Astrocyte of the cerebellum (primary cell): ENCODE measurements around the gene GRID1.

ENCODE experiments used
- DNase-seq: peaks from one replicate; pipeline ENCODE4 v3.0.0-alpha.2; 2011; ENCODE audit warnings: low read depth
- H3K4me3 ChIP-seq: 2 replicates; pipeline ENCODE4 v1.5.1; 2011; ENCODE audit warnings: mild to moderate bottlenecking, low read depth, low read length, moderate library complexity
- in situ Hi-C: cut with HindIII; loops from 2 replicates; pipeline ENCODE4 v1.10.0; 2017; ENCODE audit warnings: low sequenced_read_pairs
- TF ChIP-seq, protein P1 (sequence below): IDR thresholded peaks from 2 replicates; pipeline ENCODE4 v1.5.1; 2012; ENCODE audit warnings: low read length, low read depth, moderate library complexity, mild to moderate bottlenecking; ENCODE audit errors: missing control alignments

The GRID1 gene

DNA sequence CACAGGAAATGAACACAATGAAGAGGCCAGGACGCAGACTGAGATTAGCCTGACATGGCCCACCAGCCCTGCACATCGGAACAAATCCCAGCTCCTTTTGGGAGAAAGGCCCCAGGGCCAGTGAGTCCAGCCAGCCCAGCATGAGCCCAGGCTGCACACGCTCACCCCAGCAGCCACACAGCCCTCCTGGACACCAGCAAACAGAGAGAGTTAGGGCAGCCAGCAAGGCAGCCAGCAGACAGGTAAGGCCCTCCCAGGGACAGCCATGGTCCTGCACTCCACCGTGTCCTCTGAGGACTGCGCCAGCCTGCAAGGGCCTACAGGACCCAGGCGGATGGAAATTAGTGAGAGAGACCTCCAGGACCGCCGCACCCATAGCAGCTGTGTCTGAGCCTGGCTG is 8.1 kb upstream of the GRID1 start:
- no peak for DNase-seq
- in situ Hi-C loops, result no loop called here
- H3K4me3 ChIP-seq, result no peak overlapping the region
- TF ChIP-seq, protein P1, sequence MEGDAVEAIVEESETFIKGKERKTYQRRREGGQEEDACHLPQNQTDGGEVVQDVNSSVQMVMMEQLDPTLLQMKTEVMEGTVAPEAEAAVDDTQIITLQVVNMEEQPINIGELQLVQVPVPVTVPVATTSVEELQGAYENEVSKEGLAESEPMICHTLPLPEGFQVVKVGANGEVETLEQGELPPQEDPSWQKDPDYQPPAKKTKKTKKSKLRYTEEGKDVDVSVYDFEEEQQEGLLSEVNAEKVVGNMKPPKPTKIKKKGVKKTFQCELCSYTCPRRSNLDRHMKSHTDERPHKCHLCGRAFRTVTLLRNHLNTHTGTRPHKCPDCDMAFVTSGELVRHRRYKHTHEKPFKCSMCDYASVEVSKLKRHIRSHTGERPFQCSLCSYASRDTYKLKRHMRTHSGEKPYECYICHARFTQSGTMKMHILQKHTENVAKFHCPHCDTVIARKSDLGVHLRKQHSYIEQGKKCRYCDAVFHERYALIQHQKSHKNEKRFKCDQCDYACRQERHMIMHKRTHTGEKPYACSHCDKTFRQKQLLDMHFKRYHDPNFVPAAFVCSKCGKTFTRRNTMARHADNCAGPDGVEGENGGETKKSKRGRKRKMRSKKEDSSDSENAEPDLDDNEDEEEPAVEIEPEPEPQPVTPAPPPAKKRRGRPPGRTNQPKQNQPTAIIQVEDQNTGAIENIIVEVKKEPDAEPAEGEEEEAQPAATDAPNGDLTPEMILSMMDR, result no peak

DNA sequence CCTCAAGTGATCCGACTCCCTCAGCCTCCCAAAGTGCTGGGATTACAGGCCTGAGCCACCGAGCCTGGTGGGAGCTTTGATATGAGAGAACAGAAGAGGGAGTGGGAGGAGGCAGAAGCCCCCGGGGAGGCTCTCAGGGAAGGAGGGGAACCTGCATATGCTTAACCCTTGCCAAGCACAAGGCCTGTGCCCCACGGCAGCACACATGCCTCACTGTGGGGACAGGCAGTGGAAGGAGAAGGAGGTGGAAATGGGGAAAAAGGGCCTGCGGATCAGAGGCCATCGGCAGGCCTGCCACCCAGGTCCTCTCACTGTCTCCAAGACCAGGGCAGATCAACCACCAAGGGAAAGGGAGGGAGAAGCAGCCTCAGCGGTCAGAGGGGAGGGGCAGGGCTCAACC is 7.2 kb upstream of the GRID1 start:
- in situ Hi-C loops, result no loop called here
- no peak for DNase-seq
- no peak overlapping the region for H3K4me3 ChIP-seq
- TF ChIP-seq, protein P1, result no peak

DNA sequence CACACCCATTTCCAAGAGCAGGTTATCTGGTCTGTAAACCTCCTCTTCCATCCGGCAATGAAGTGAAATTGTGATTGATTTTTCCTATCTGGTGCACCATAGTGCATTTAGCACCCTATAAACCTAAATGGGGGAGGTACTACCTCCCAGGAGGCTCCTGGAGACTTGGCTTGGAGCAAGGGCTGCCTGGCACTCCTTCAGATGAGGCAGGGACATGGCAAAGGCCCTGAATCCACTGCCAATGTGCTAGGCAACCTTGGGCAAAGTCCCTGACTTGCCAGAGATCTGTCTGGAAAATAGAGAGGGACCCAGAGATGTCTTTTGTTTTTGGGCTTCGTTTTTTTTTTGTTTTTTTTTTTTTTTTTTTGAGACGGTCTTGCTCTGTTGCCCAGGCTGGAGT is 6.7 kb upstream of the GRID1 start:
- TF ChIP-seq, protein P1, result no peak
- in situ Hi-C loops, result no loop called here
- DNase-seq, result no peak
- no peak overlapping the region for H3K4me3 ChIP-seq

DNA sequence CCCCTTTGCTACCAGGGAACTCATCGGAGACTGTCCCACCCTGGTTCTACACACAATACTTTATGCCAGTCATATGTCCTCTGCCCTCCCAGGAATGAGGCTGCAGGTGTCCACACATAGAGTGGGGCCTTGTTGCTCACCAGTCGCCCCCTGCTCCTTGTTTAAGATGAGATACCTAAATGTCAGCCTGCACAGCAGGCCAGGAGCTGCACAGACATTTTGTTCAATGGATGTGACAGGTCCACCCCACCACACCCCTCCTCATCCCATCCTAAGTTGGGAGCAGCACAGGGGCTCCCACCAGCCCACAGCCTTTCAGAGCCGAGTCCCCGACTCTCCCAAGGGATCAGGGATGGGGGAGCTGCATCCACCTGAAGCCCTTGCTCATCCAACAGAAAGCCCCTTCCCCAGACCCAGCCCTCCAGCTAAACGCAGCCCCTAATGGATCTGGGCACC is 6.2 kb upstream of the GRID1 start:
- no peak for DNase-seq
- no peak overlapping the region for H3K4me3 ChIP-seq
- in situ Hi-C loops, result no loop called here
- TF ChIP-seq, protein P1, result no peak

DNA sequence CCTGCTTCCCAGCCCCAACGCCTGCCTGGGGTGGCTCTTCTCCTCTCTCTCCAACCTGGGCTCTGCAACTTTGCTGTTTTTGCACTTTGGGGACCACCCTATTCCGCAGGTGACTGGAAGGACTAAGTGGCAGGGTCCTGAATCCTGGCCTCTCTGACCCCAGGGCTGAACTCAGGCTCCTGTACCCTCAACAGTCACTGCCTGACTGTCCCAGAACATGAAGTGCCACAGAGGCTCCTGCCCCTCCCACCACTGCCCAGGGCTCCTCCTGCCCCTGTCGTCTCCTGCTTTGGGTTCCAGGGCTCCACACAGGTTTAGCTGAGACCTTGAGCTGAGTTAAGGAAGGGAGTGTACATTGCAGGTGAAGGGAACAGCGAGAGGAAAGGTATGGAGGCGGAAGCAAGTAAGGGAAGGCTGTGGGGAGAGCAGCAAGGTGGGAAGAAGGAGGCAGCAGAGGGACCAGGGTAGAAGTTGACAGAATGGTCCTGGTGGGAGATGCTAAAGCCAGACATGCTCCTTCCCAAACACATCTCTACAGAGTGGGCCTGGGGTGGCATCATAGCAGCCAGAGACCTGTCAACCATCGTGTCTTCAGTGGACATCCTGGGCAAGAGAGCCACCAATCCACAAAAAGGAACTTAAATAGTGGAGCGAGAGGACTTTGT is 5.7 kb upstream of the GRID1 start:
- TF ChIP-seq, protein P1, result no peak
- no peak overlapping the region for H3K4me3 ChIP-seq
- in situ Hi-C loops, result no loop called here
- DNase-seq, result no peak

DNA sequence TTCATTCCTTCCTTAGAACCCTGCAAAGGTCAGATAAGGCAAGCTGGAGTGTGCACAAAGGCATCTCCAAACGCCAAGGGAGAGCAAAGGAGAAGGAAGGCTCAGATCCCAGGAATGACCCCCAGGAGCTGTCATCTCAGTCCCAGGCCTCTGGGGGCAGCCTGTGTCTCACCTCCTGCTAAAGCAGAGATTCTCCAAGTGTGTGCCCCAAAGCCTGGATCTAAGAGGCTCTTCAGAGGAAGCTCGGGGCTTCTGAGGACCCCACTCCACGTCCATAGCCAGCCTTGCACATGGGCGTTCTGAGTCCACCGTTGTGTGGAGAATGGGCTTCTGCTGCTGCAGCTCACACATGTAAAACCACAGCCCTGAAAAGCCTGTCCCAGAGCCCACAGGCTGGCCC is 5.1 kb upstream of the GRID1 start:
- no peak overlapping the region for H3K4me3 ChIP-seq
- in situ Hi-C loops, result no loop called here
- TF ChIP-seq, protein P1, result no peak
- no peak for DNase-seq
